C1 segment of cervical spinal cord (tissue), 14 donors: ENCODE results near the gene BBS4.
"Not testable (repeated sequence)": the region's sequence is repeated elsewhere in the genome, so short reads cannot be mapped to it uniquely, and the experiment has no call there.

ENCODE experiments used
- DNase-seq, 14 donors: peaks; one replicate each; lab custom pipeline; 2025; lab: John Stamatoyannopoulos, UW

BBS4 gene

GRCh38 chr15:72685925-72686794, at the start of gene BBS4, which contains the start of gene HIGD2B:
BBS4 (plus strand) TSS chr15:72686207; CDS start chr15:72686228, 21 bp downstream.
HIGD2B (minus strand) TSS chr15:72686182; CDS start chr15:72676374, 9,808 bp downstream.
- DNase-seq, result no peak

GRCh38 chr15:72636519-72637282, 49.3 kb upstream of the BBS4 start:
- DNase-seq, result not testable (repeated sequence)

GRCh38 chr15:72639759-72640483, 46.1 kb upstream of the BBS4 start:
- DNase-seq, result not testable (repeated sequence)

- not testable (repeated sequence) for DNase-seq
Measured at GRCh38 chr15:72642271-72642670, 43.7 kb upstream of the BBS4 start.

GRCh38 chr15:72648631-72649253, 37.3 kb upstream of the BBS4 start:
- not testable (repeated sequence) for DNase-seq

- DNase-seq, result not testable (repeated sequence)
Measured at GRCh38 chr15:72654397-72654796, 31.6 kb upstream of the BBS4 start, which contains the start of gene GOLGA6B. GOLGA6B (plus strand) TSS chr15:72654697; CDS start chr15:72654738, 41 bp downstream.

GRCh38 chr15:72656014-72656413, 30.0 kb upstream of the BBS4 start:
- not testable (repeated sequence) for DNase-seq

- not testable (repeated sequence) for DNase-seq
Measured at GRCh38 chr15:72661081-72661480, 24.9 kb upstream of the BBS4 start.

- DNase-seq, result not testable (repeated sequence)
Measured at GRCh38 chr15:72663931-72664330, 22.1 kb upstream of the BBS4 start.

GRCh38 chr15:72665706-72666105, 20.3 kb upstream of the BBS4 start:
- not testable (repeated sequence) for DNase-seq

GRCh38 chr15:72669803-72670202, 16.2 kb upstream of the BBS4 start:
- DNase-seq, result not testable (repeated sequence)

GRCh38 chr15:72670656-72671352, 15.2 kb upstream of the BBS4 start:
- not testable (repeated sequence) for DNase-seq

- no peak for DNase-seq
Measured at GRCh38 chr15:72671525-72671924, 14.5 kb upstream of the BBS4 start.

GRCh38 chr15:72676838-72677237, 9.2 kb upstream of the BBS4 start:
- no peak for DNase-seq

GRCh38 chr15:72680931-72681330, 5.1 kb upstream of the BBS4 start:
- DNase-seq, result no peak

- DNase-seq, result no peak
Measured at GRCh38 chr15:72682772-72683171, 3.2 kb upstream of the BBS4 start.

- DNase-seq, result no peak
Measured at GRCh38 chr15:72685301-72685924, 594 bp upstream of the BBS4 start.

GRCh38 chr15:72688697-72689096, 2.7 kb downstream of the BBS4 start:
- no peak for DNase-seq

GRCh38 chr15:72690938-72691337, 4.9 kb downstream of the BBS4 start:
- no peak for DNase-seq

GRCh38 chr15:72698938-72699337, 12.9 kb downstream of the BBS4 start:
- no peak for DNase-seq
